ENCODE data around the gene P2RX2.
"Not testable (repeated sequence)": the region's sequence is repeated elsewhere in the genome, so short reads cannot be mapped to it uniquely, and the experiment has no call there.

The P2RX2 gene

DNA sequence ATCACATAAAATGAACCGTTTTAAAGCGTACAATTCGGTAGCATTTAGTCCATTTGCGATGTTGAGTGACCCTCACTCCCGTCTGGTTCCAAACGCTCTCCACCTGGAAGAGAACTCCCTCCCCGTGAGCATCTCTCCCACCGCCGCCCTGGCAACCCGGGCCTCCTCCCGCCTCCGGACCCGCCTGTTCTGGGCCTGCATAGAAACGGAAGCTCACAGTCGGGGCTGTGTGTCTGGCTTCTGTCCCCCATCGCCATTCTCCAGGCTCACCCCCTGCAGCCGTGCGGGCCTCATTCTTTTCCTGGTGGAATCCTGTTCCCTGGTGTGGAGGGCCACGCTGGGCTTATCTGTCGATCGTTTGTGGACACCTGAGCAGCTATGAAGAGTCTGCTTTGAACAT lies 25.5 kb upstream of the P2RX2 start:
- no peaks in the 10 kb centered on the region for H3K9me3 Mint-ChIP-seq
- H3K4me3 Mint-ChIP-seq: no peak overlapping the region
- H3K36me3 Mint-ChIP-seq: no peaks in the 10 kb centered on the region
- H3K4me1 Mint-ChIP-seq: peaks cover 8% of the 10 kb centered on the region
- no peak overlapping the region for H3K27ac Mint-ChIP-seq
- peaks cover 10% of the 10 kb centered on the region for H3K27me3 Mint-ChIP-seq

DNA sequence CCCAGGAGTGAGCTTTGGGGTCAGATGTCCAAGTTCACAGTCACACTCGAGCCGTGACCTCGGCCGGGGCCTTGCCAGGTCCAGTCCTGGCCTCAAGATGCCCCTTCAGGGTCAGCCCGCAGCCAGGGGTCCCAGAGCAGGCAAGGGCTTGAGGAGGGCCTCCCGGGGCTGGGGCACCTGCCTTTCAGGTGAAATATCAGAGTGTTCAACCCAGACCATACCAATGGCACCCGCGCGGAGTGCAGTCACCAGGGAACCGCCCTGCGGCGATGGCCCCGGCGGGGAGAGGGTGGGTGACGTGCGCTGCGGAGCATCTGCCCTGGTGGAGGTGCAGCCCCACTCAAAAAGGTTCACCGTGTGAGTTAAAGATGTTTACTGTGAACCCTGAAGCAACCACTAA lies 25.1 kb upstream of the P2RX2 start:
- Mint-ChIP-seq H3K27me3 (peaks cover 10% of the 10 kb centered on the region), H3K4me3 (no peak overlapping the region), H3K27ac (no peak overlapping the region), H3K9me3 (no peaks in the 10 kb centered on the region), H3K36me3 (no peaks in the 10 kb centered on the region), H3K4me1 (peaks cover 8% of the 10 kb centered on the region)

DNA sequence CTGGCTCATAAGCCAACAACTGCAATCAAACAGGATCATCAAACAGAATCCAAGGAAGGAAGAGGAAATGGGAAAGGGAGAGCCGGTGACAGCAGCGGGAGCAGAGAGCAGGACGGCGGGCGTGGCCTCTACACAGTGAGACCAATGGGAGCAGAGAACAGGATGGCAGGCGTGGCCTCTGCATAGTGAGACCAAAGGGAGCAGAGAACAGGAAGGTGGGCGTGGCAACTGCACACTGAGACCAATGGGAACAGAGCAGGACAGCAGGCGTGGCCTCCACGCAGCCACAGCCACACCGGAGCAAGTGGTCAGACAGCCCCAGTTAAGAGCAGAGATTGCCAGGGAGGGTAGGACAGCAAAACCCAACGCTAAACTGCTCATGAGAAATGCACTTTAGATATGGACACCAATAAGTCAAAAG lies 24.6 kb upstream of the P2RX2 start:
- Mint-ChIP-seq H3K9me3 (no peaks in the 10 kb centered on the region), H3K4me3 (no peak overlapping the region)

DNA sequence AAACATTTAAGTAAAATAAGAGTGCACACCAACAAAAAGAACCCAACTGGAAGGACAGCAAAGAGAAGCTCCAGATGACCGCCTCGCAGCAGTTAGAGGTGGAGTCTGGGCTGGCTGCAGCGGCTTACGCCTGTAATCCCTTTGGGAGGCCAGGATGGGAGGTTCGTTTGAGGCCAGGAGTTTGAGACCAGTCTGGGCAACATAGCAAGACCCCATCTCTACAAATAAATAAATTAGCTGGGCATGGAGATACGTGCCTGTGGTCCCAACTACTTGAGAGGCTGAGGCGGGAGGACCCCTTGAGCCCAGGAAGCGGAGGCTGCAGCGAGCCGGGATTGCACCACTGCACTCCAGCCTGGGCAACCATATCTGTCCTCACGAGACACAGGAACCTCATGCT lies 23.4 kb upstream of the P2RX2 start:
- Mint-ChIP-seq H3K9me3 (no peaks in the 10 kb centered on the region), H3K36me3 (no peaks in the 10 kb centered on the region), H3K4me1 (peaks cover 13% of the 10 kb centered on the region), H3K27ac (no peak overlapping the region), H3K4me3 (no peak overlapping the region), H3K27me3 (peaks cover 10% of the 10 kb centered on the region)

More for the DNA sequence above, 24.6 kb upstream of the P2RX2 start:
- no peaks in the 10 kb centered on the region for H3K36me3 Mint-ChIP-seq
- peaks cover 10% of the 10 kb centered on the region for H3K27me3 Mint-ChIP-seq
- no peak overlapping the region for H3K27ac Mint-ChIP-seq
- H3K4me1 Mint-ChIP-seq: peaks cover 12% of the 10 kb centered on the region

DNA sequence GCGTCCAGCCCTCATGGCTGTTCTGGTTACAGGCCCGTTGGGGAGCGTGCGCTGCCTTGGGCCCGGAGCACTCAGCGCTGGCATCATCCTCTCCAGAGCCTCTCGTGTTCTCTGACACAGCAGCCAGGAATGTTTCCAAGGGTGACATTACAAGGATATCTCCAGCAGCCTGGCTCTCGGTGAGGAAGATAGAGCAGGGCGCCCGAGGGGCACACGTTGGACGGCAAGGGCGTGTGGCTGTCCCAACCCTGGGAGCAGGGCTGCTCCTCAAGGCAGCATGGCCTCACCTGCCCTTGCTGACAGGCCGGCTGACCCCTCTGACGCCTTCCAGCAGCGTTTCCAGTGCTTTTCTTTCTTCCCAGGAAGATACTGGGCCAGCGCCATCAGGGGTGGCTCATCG lies 22.6 kb upstream of the P2RX2 start:
- Mint-ChIP-seq H3K27ac (no peak overlapping the region), H3K36me3 (no peaks in the 10 kb centered on the region), H3K27me3 (peaks cover 11% of the 10 kb centered on the region), H3K4me3 (peak overlapping the region; percentile 7), H3K9me3 (no peaks in the 10 kb centered on the region), H3K4me1 (peaks cover 16% of the 10 kb centered on the region)

DNA sequence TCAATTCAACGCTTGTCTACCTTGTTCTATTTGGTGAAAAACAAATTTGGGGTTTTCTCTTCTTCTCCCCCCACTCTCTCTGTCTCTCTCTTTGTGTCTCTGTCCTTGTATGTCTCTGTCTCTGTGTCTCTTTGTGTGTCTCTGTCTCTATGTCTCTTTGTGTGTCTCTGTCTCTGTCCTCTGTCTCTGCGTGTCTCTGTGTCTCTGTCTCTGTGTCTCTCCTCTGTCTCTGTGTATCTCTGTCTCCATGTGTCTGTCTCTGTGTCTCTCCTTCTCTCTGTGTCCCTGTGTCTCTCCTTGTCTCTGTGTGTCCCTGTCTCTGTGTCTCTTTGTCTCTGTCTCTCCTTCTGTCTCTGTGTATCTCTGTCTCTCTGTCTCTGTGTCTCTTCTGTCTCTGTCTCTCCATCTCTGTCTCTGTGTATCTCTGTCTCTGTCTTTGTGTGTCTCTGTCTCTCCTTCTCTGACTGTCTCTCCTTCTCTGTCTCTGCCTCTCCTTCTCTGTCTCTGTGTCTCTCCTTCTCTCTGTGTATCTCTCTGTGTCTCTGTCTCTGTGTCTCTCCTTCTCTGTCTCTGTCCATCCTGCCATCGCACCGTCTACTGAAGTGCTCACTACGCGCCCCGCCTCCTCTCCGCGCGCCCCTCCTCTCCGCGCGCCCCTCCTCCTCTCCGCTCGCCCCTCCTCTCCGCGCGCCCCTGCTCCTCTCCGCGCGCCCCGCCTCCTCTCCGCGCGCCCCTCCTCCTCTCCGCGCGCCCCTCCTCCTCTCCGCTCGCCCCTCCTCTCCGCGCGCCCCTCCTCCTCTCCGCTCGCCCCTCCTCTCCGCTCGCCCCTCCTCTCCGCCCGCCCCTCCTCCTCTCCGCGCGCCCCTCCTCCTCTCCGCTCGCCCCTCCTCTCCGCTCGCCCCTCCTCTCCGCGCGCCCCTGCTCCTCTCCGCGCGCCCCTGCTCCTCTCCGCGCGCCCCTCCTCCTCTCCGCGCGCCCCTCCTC lies 21.0 kb upstream of the P2RX2 start:
- peaks cover 17% of the 10 kb centered on the region for H3K27me3 Mint-ChIP-seq
- no peak overlapping the region for H3K27ac Mint-ChIP-seq
- H3K9me3 Mint-ChIP-seq: no peaks in the 10 kb centered on the region
- no peaks in the 10 kb centered on the region for H3K36me3 Mint-ChIP-seq
- H3K4me3 Mint-ChIP-seq: peak overlapping the region; percentile 80
- peaks cover 16% of the 10 kb centered on the region for H3K4me1 Mint-ChIP-seq

DNA sequence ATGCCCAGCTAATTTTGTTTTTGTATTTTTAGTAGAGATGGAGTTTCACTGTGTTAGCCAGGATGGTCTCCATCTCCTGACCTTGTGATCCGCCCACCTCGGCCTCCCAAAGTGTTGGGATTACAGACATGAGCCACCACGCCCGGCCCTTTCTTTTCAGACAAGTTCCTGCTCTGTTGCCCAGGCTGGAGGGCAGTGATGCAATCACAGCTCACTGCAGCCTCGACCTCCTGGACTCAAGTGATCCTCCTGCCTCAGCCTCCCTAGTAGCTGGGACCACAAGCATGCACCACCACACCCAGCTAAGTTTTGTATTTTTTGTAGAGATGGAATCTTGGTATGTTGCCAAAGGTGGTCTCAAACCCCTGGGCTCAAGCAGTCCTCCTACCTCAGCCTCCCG lies 19.1 kb upstream of the P2RX2 start:
- H3K9me3 Mint-ChIP-seq, H3K27ac Mint-ChIP-seq, H3K36me3 Mint-ChIP-seq: not testable (repeated sequence)
- H3K4me3 Mint-ChIP-seq: peak overlapping the region; percentile 62
- H3K27me3 Mint-ChIP-seq: peaks cover 19% of the 10 kb centered on the region
- peaks cover 16% of the 10 kb centered on the region for H3K4me1 Mint-ChIP-seq

DNA sequence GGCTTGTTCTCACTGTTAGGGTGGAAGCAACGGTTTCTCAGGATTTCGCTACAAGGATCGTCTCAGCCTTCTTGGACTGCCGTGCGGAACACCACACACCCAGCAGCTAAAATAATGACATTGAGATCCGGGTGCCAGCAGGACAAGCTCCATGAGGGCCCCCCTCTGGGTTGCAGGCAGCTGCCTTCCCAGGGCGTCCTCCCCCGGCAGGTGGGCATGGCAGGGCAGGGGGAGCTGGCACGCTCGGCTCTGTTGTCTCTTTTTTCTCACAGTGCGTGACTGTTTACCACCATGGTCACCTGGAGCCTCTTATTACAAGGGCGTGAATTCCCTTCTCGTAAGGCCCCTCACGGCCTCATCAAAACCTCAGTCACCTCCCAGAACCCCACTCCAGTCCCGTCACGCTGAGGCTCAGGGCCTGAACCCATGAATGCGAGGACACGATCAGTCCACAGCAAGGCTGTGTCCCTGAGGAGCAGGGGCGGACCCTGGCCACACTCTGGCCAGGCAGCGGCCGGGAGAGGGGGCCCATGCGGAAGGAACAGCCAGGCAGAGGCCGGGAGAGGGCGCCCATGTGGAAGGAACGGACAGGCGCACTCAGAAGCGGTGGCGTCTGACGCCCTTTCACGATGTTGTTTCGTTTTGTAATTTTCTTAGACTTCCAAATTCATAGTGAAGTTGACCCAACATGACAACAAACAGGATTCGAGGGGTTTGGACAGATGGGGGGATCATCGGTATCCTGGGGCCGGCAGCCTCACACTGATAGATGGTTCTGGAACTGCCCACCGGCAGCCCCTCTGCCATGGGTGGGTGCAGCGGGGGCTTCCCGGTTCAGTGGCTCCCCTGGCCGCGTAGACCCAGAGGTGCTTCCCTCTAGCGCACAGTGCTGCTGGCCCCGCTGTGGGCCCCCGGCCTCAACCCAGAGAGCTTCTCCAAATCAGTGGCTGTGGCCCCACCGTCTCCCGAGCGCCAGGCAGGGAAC lies 18.2 kb upstream of the P2RX2 start:
- Mint-ChIP-seq H3K36me3 (no peaks in the 10 kb centered on the region), H3K27me3 (peaks cover 22% of the 10 kb centered on the region), H3K4me1 (peaks cover 16% of the 10 kb centered on the region), H3K4me3 (peak overlapping the region; percentile 81), H3K9me3 (no peaks in the 10 kb centered on the region), H3K27ac (no peak overlapping the region)

DNA sequence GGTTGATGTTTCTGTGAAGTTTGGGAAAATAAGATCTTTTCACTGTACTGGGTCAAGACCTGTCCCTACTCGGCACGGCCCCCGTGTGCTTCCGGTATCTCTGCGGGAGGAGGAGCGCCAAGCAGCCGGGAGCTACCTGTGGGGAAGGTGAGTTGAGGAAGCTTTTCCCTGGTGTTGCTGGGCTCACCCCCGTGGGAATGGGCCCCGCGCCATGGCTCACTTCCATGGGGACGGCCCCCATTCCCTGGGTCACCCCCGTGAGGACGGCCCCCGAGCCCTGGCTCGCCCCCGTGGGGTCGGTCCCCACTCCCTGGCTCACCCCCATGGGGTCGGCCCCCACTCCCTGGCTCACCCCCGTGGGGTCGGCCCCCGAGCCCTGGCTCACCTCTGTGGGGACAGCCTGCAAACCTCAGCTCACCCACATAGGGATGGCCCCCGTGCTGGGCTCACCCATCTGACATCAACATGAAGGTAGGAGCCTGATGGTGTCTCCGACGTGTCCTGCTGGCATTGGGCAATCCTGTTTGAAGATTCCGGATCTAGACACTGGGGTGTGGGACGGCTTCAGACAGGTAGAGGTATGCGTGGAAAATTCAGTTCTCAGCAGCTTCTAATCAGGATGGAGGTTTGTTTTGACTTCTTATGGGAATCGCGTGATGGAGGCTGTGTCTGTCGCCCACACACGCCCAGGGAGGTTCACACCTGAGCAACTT lies 17.2 kb upstream of the P2RX2 start:
- no peak overlapping the region for H3K27ac Mint-ChIP-seq
- no peaks in the 10 kb centered on the region for H3K36me3 Mint-ChIP-seq
- peaks cover 23% of the 10 kb centered on the region for H3K27me3 Mint-ChIP-seq
- H3K9me3 Mint-ChIP-seq: no peaks in the 10 kb centered on the region
- H3K4me3 Mint-ChIP-seq: peak overlapping the region; percentile 81
- peaks cover 16% of the 10 kb centered on the region for H3K4me1 Mint-ChIP-seq

DNA sequence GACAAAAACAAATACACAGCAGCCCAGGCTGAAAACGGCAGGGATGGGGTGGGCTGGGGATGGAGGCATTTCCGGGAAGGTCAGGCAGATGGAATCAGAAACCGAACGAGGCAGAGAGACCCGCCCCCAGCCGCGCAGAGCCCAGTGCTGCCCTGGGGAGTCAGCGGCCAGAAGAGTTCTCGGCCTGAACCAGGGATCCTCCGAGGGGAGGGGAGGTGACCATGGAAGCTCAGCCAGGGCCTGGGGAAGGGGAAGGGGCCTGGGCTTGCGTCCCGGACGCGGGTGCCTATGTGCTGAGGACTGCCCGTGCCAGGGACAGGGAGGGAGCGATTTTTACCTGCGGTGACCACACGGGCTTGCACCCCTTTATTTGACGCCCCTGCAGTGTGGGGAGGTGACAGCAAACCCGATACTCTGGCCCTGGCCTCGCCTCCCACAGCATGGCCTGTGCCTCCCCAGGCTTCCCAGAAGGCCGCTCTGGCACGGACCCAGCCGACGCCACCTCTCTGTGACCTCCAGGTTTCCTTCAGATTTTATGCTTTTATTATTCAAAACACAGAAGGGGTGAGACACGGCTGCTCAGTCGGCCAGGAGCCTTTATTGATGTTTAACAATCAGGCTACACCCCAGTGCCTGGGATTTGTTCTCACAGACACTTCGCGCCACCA lies 15.9 kb upstream of the P2RX2 start:
- Mint-ChIP-seq H3K27ac (no peak overlapping the region), H3K27me3 (peaks cover 20% of the 10 kb centered on the region), H3K4me3 (no peak overlapping the region), H3K9me3 (no peaks in the 10 kb centered on the region), H3K36me3 (no peaks in the 10 kb centered on the region), H3K4me1 (peaks cover 10% of the 10 kb centered on the region)

DNA sequence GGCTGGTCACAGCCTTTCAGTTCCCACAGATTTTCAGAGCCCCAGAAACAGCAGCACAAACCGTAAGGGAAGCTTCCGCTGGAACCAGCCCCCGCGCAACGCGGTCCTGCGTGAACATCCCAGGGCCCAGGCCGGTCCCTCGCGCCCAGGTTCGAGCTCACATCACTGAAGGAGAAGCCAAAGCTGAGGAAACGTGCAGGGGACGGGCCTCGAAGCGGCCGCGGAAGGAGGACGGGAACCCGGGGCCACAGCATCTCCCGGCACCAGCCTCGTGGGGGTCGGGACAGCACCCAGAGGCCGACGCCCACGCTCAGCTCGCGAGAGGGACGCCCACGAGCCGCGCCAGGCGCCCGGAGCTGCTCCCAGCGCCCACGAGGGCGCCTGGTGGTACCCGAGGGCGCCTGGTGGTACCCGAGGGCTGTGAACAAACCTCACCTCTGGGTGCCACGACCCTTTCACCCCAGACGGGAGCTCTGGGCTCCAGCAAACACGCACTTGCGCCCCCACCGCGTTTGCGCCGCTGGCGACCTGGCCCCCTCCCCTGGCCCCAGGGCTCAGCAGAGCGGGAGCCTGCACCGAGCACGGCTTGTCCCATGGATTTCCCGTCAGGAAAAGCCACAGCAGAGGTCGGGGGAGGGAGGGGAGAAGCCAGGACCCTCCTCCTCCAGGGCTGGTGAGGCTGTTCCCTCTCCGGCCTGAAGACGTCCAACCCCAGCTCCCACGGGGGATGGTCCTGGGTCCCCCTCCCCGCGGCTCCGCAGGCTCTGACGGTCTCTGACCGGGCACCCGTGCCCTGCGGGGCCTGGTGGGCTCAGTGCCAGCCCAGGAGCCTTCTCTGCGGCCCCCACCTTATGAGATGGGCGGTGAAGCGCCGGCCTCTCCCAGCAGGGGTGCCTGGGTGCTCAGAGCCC lies 15.1 kb upstream of the P2RX2 start:
- H3K27me3 Mint-ChIP-seq: peaks cover 25% of the 10 kb centered on the region
- H3K9me3 Mint-ChIP-seq: no peaks in the 10 kb centered on the region
- no peaks in the 10 kb centered on the region for H3K36me3 Mint-ChIP-seq
- no peak overlapping the region for H3K27ac Mint-ChIP-seq
- no peak overlapping the region for H3K4me3 Mint-ChIP-seq
- H3K4me1 Mint-ChIP-seq: peaks cover 8% of the 10 kb centered on the region

DNA sequence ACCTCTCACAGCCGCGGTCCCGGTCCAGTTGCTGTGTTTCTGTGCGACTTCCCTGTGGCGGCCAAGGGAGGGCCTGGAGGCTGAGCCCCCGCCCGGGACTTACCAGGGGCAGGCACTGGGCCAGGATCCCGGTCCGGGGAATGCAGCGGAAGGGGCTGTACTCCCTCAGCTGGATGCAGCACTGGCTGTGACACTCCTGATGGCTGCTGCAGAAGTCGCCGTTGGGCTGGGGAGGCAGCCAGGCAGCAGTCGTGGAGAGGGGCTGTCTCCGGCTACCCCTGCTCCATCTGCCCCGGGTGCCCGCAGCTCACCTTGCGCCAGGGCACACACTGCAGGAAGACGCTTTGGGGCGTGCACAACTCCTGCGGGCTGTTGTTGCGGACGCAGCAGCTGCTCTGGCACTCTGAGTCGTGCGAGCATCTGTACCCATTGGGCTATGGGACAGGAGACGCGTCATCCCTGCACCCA lies 14.4 kb upstream of the P2RX2 start:
- peaks cover 4% of the 10 kb centered on the region for H3K4me1 Mint-ChIP-seq
- no peak overlapping the region for H3K27ac Mint-ChIP-seq
- H3K36me3 Mint-ChIP-seq: no peaks in the 10 kb centered on the region
- H3K27me3 Mint-ChIP-seq: peaks cover 27% of the 10 kb centered on the region
- no peaks in the 10 kb centered on the region for H3K9me3 Mint-ChIP-seq
- no peak overlapping the region for H3K4me3 Mint-ChIP-seq

DNA sequence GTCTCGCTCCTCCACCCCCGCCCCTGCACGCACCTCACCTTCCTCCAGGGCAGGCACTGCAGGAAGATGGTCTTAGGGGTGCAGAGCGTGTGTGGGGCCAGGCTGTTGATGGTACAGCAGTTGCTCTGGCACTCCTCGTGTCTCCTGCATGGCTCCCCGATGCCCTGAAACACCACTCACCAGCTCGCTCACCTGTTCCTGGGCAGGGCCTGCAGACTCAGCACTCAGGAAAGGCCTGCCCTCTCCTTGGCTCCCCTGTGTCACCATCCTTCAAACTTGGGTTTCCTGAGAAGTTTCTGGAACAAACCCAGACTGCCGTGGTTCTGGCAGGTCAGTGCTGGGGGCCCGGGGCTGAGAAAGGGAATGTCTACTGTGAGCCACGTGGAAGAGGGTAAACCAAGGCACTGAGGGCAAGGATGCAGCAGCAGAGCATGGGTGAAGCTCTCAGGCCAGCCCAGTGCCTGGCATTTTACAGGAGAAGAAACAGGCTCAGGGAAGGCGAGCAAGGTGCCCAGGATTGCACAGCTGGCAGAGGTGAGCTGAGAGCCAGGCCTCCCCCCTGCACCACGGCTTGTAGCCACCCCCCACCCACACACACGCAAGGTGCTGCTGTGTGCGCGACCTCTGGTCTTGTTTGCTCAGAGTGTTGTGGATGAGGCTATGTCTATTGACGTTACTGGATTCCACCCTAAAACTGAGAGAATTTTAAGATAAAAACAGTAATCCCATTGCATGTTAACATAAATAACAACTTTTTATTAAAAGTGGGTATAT lies 13.7 kb upstream of the P2RX2 start:
- no peak overlapping the region for H3K4me3 Mint-ChIP-seq
- peaks cover 27% of the 10 kb centered on the region for H3K27me3 Mint-ChIP-seq
- H3K36me3 Mint-ChIP-seq: no peaks in the 10 kb centered on the region
- H3K9me3 Mint-ChIP-seq: no peaks in the 10 kb centered on the region
- peaks cover 4% of the 10 kb centered on the region for H3K4me1 Mint-ChIP-seq
- H3K27ac Mint-ChIP-seq: no peak overlapping the region

All from activated naive CD4-positive, alpha-beta T cell treated with anti-CD3 and anti-CD28 coated beads, Interleukin-2, amount 50 U/mL, for 24 hours (primary cell).